Stimulated activated CD8-positive, alpha-beta memory T cell treated with anti-CD3 and anti-CD28 coated beads, Interleukin-15, amount 100 ng/mL, for 4 hours (primary cell): ENCODE results near the gene CHSY1.
A peak's percentile ranks its signal among the peaks of the same experiment; 100 is the strongest.
"Not testable (repeated sequence)": the region's sequence is repeated elsewhere in the genome, so short reads cannot be mapped to it uniquely, and the experiment has no call there.

Experiments
- DNase-seq, 2 donors: peaks; one replicate each; pipeline ENCODE4 v3.0.0-alpha.2; 2020; ENCODE audit warnings: low read depth in 2 of 2

The CHSY1 gene

GRCh38 chr15:101134780-101135179 is 117.1 kb downstream of the CHSY1 start:
- no peak for DNase-seq

- DNase-seq = no peak
Measured at GRCh38 chr15:101133751-101134261, 118.0 kb downstream of the CHSY1 start.

GRCh38 chr15:101133181-101133460 is 118.7 kb downstream of the CHSY1 start:
- no peak for DNase-seq

DNA sequence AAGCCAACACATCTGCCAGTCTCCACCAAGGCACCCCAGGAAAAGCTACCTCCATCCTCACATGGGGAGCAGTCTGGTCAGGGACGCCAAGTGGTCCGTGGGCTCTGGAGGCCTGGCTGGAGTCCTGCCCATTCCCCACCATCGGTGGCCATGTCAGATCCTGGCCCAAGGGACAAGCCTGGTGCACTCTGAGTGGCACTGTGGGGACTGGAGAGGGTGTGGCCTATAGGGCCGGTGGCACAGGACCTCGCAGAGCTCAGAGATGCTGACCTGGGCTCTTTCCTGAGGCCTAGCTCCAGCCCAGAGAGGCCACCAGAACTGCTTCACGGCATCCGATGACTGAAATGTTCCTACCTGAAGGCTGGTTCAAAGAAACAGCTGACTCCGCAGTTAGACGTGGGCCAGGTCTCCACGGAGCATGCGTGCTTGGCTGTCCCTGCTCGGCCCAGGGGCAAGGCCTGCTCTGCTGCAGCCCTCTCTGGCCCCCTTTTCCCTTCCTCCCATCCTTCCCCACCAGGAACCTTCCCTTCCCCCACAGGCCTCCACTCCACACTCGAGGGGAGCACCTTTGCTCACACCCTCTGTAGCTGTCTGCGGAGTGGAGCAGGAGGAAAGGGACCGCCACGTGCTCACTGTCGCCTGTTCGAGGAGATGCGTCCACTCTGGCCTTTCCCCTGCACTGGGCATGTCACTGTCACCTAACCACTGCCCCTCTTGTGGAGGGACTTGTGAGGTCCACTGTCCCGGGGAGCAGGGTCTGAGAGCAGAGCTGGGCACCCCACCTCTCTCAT is 119.3 kb downstream of the CHSY1 start:
- no peak for DNase-seq

- DNase-seq = no peak
Measured at GRCh38 chr15:101131489-101132389, 120.1 kb downstream of the CHSY1 start.

DNA sequence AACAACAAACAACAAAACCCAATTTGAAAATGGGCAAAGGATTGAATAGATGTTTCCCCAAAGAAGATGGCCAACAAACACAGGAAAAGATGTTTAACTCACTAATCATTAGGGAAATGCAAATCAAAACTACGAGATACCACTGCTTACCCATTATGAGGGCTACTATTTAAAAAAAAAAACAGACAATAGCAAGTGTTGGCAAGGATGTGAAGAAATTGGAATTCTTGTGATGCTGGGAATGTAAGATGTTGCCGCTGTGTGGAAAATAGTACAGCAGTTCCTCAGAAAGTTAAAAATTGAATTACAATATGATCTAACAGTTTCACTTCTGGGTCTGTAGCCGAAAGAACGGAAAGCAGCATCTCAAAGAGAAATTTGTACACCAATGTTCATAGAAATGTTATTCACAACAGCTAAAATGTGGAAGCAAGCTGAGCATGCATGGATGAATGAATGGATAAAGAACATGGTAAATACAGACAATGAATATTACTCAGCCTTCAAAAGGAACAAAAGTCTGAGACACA is 121.9 kb downstream of the CHSY1 start:
- DNase-seq = no peak

- DNase-seq = no peak
Measured at GRCh38 chr15:101128221-101129015, 123.4 kb downstream of the CHSY1 start.

DNA sequence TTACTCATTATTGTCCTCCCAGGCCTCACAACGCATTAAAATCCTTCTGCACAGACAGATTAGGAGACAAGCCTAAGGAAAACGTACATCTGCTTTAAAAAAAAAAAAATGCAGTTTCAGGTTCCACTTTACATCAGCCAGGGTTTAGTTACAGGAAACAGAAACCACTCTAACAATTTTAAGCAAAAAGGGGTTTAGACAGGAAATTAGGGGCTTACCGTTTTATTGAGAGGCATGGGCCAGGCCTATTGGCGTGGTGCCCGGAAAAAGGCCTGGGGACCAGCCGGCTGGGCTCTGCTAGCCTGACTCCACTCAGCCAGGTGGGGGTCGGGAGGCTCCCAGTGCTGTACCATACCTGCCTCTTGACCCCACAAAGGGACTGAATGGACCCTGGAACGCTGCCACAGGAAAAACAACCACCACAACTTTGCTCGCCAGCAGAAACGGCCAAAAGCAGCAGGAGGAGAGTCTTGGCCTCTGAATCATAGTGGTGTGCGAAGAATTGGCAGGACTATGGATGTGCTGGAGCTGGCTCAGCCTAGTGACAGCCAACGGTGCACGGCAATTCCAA is 124.3 kb downstream of the CHSY1 start:
- DNase-seq = peak; percentile 14 to 30

- DNase-seq = no peak
Measured at GRCh38 chr15:101126618-101127505, 125.0 kb downstream of the CHSY1 start.

DNA sequence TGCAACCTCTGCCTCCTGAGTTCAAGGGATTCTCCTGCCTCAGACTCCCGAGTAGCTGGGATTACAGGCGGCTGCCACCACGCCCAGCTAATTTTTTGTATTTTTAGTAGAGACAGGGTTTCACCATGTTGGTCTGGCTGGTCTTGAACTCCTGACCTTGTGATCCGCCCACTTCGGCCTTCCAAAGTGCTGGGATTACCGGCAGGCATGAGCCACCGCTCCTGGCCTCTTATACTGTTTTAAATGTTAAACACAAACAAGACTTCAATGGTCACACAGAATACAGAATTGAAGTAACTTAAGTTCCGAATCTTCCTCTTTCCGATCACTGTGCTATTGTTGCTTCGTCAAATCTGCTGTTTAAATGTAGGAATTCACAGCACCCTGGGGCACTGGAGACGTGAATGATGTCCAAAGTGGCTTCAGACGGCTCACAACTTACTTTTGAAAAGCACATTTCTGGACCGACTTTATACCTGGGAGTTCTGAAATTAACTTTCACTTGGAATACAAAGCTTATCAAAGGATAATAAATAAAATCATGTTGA is 125.9 kb downstream of the CHSY1 start:
- DNase-seq = not testable (repeated sequence)
